ENCODE measurements around the gene MEST.
"Not testable (repeated sequence)": the region's sequence is repeated elsewhere in the genome, so short reads cannot be mapped to it uniquely, and the experiment has no call there.

The MEST gene

DNA sequence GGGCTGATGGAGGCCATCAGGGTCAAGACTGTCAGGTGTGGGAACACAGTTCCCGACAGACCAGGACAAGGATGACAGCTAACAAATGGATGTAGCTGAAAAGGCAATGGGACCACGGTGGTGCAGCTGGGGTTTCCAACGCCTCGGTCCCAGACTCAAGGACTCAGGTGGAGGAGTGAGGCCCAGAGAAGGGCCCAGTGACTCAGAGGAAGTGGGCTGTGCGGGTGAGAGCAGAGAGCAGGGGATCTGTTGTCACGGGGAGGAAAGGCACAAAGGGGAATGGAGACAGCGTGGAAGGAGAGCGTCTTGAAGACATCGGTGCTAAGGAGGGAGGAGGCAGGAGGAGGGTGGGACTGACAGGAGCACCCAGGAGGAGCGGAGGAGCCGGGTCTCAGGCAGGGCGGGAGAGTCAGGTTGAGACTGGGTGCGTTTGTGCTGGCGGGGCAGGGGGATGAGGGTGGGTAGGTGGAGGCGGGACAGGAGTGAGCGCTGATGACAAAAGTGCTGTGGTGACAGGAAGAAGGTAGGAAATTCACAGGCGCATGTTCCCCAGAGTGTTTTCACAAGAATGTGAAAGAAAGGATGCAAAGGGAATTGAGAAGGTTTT is 31.7 kb downstream of the MEST start:
- not testable (repeated sequence) for DNase-seq (ENCODE audit: low spot score)

DNA sequence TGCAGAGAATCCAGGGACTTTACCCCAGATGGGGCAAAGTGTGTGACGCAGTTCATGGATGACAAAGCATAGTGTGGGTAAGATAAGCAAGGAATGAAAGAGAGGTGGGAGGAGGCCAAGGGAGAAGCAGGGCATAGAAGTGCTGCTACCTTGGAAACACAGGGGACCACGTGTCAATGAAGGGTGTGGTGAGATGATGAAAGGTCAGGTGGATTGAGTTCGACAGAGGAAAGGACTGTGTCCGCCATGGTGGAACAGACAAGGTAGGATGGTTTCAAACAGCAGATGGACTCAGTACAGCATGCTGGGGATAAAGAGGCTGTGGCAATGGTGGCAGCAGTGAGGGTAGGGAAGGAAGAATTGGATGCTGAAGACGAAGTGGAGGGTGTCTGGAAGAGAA is 32.7 kb downstream of the MEST start:
- no peak for DNase-seq (ENCODE audit: low spot score)

- not testable (repeated sequence) for DNase-seq (ENCODE audit: low spot score)
These were observed 36.0 kb downstream of the MEST start for GRCh38 chr7:130527752-130528355.

GRCh38 chr7:130529417-130529816 is 37.5 kb downstream of the MEST start:
- no peak for DNase-seq (ENCODE audit: low spot score)

DNA sequence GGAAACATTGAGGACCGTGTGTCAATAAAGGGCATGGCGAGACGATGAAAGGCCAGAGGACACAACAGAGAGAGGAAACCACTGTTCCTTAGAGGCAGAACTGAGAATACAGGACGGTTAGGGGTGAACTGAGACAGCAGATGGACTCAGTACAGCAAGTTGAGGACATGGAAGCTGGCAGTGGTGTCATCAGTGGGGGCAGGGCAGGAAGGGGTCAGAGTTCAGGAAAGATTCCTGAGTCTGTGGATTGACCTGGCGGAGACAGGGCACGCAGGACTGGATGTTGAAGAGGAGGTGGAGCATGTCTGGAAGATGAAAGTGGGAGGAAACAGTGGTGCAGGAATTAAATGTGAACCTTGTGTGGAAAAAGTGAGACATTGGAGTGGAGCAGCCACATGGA is 46.0 kb downstream of the MEST start:
- not testable (repeated sequence) for DNase-seq (ENCODE audit: low spot score)

DNA sequence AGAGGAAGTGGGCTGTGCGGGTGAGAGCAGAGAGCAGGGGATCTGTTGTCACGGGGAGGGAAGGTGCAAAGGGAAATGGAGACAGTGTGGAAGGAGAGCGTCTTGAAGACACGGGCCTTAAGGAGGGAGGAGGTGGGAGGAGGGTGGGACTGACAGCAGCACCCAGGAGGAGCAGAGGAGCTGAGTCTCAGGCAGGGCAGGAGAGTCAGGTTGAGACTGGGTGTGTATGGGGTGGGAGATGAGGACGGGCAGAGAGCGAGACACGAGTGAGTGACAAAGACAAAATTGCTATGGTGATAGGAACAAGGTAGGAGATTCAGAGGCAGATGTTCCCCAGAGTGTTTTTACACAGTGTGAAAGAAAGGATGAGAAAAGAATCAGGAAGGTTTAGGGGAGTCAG is 49.4 kb downstream of the MEST start:
- not testable (repeated sequence) for DNase-seq (ENCODE audit: low spot score)

- not testable (repeated sequence) for DNase-seq (ENCODE audit: low spot score)
These were observed 50.4 kb downstream of the MEST start for GRCh38 chr7:130542297-130542696.

DNA sequence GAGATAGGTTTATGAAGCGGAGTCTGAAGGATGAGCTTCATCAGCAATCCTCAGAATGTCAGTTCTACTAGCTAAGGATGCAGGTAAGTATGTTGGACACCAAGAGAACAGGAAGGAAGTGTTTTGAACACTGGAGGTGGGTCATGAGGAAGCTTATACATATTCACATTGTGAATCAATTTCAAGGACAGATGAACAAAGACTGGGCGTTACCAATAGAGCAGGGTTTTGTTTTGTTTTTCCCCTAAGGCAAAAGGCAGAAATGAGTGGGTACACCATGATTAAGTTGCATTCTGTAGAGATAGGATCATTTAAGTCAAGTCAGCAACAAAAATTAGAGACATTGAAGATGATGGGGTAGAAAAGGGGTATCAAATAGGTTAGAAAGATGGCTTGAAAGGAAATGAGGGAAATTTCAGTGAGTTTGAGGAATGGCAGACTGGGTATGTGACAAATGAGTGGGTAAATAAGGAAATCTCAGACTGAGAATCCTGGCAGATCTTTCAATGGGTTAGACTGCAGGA is 51.7 kb downstream of the MEST start:
- DNase-seq (ENCODE audit: low spot score) = no peak

DNA sequence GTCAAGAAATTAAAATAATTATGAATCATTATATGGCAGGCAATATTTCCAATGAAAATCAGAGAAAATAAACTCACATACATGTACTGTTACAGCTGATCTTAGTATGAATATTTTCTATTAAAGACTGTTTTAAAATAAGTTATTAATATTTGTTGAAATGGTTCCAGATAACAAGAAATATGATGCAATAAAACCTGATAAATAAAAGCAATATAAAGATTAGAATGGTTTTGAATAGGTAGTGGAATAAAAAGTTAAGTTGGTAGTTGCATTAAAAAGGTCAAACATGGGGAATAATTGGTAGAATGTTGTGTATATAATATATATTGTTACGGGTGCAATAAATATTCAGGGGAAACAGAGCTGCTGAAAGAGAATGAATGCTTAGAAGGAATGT is 52.5 kb downstream of the MEST start:
- DNase-seq (ENCODE audit: low spot score) = no peak

GRCh38 chr7:130553398-130554029 is 61.6 kb downstream of the MEST start:
- DNase-seq (ENCODE audit: low spot score) = no peak

DNA sequence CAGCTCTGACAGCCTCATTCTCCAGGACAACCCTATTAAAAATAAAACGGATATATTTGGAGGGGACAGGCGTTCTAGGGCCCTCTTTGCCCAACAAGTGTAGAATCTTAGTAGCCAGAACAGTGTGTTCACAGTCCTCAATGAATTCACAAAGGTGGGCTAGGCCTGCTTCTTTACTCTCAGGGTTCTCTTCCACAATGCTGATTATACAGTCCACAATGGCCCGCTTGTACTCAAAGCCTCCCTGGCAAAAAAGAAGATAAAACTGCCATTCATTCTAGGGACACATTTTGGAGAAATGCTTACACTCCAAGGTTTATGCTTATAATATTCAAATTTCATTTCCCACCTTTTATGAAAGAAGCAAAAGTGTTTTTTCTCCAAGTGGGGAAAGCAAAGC is 62.6 kb downstream of the MEST start:
- DNase-seq (ENCODE audit: low spot score) = no peak

Small RNA genes lying within 50 kb of the gene (small RNA-seq; reads per million reads assigned to genes)
- gene MIR335 (0 reads per million in 2 experiments), gene RF02148 (0 reads per million in 2 experiments), gene RF02149 (0 reads per million in 2 experiments), gene RF02150 (0 reads per million in 2 experiments)
